Esophagus muscularis mucosa (tissue), 4 donors: Measurements from ENCODE around the gene CTNNA3. TPM values are rescaled to one million over a fixed set of nuclear protein-coding genes. Genes with fewer than 3 reads are reported as not detected.

ENCODE experiments used
- DNase-seq: peaks from one replicate; pipeline ENCODE4 v3.0.0-alpha.2; 2017; ENCODE audit errors: extremely low spot score
- H3K27ac ChIP-seq, 4 donors: fragments of 200-600 bp; sonication (generic); replicated peaks in 1 of 4; 1 replicate in 3 of 4; 2 replicates in 1 of 4; pipeline ENCODE4 v1.5.1; 2016 to 2019; ENCODE audit warnings: mild to moderate bottlenecking in 1 of 4
- H3K27me3 ChIP-seq, 4 donors: fragments of 200-600 bp; sonication (generic); one replicate each; pipeline versions ENCODE4 v1.5.1 to v1.6.0; 2016 to 2019
- H3K36me3 ChIP-seq, 4 donors: fragments of 200-600 bp; sonication (generic); one replicate each; pipeline ENCODE4 v1.5.1; 2016 to 2019
- H3K4me1 ChIP-seq, 4 donors: fragments of 200-600 bp; sonication (generic); one replicate each; pipeline ENCODE4 v1.5.1; 2016 to 2019
- H3K4me3 ChIP-seq, 4 donors: fragments of 200-600 bp; sonication (generic); 1 replicate in 2 of 4; 2 replicates in 2 of 4; pipeline ENCODE4 v1.5.1; 2016 to 2019; ENCODE audit warnings: mild to moderate bottlenecking in 4 of 4, moderate library complexity in 1 of 4
- H3K9me3 ChIP-seq, 4 donors: fragments of 200-600 bp; sonication (generic); 1 replicate in 3 of 4; 2 replicates in 1 of 4; pipeline ENCODE4 v1.5.1; 2016 to 2019
- EP300 ChIP-seq: sonication (generic); formaldehyde crosslinking; IDR thresholded peaks from one replicate; pipeline ENCODE4 v1.6.1; 2017; ENCODE audit warnings: antibody characterized with exemption
- POLR2A ChIP-seq: fragments of 450-650 bp; IDR thresholded peaks from one replicate; pipeline ENCODE4 v1.6.1; 2017; ENCODE audit warnings: antibody characterized with exemption, moderate library complexity, mild to moderate bottlenecking, low read depth
- POLR2AphosphoS5 ChIP-seq, 2 donors: sonication (generic); formaldehyde crosslinking; IDR thresholded peaks; one replicate each; pipeline ENCODE4 v1.6.1; 2017; ENCODE audit warnings: antibody characterized with exemption in 2 of 2
- WGBS: methylation state at CpG from one replicate; pipeline ENCODE4 v1.1.5; 2018; 5-methylcytosine and 5-hydroxymethylcytosine counted together
- intact Hi-C: fragments of 100-400 bp; cut with DNase I; formaldehyde crosslinking; loops from one replicate; pipeline ENCODE4 v1.15.1; 2023
- total RNA-seq, 4 donors: library from RNA; depleted of rRNA; stranded (reverse); fragments of >200 nt; gene quantifications; one replicate each; pipeline versions ENCODE4 v1.1.0 to v1.2.1, GENCODE V29; 2016
- TF ChIP-seq, protein P1 (sequence below), 3 experiments: fragments of 200-600 bp in 2 of 3; fragments of 450-650 bp in 1 of 3; sonication (generic) in 2 of 3; IDR thresholded peaks; one replicate each; pipeline ENCODE4 v1.5.1; 2017 to 2019; ENCODE audit warnings: antibody characterized with exemption in 3 of 3, mild to moderate bottlenecking in 2 of 3, moderate library complexity in 1 of 3

Gene CTNNA3
- total RNA-seq, 4 donors from 2014 or later: 5.1 to 27.8 (median 17.6) TPM

DNA sequence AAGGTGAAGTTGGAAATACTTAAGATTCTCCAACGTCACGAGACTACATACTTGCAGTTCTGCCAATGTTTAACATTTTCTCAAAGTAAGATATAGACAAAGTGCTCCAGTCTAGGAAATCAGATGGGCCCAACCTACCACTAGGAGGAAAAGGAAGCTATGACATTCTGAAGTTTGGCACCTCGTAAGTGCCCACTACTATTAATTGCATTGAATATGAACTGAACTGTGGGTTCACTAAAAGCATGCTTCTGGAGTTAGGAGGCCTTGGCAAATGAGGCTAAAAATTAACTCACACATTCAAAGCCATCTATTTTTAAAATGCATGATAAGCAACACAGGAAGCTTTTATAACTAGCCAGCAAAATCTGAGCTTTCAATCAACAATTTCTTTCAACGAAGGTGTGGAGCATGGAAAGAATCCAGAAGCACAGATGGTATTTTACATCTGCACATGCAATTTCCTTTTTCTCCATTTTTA is 620.5 kb downstream of the CTNNA3 start:
- 61% methylated on average over 4 of the region's 4 CpGs for WGBS
- Histone ChIP-seq H3K4me3 (no peak overlapping the region), H3K27me3 (no peaks in the 10 kb centered on the region), H3K4me1 (peaks cover 0 to 7% (median 0%) of the 10 kb centered on the region in 4 donors), H3K36me3 (no peaks in the 10 kb centered on the region), H3K27ac (no peak overlapping the region), H3K9me3 (no peaks in the 10 kb centered on the region)
- DNase-seq: no peak
- TF ChIP-seq POLR2AphosphoS5 (IDR thresholded peaks at IDR 0.05) (no peak), EP300 (no peak), POLR2A (no peak)
- TF ChIP-seq, protein P1, sequence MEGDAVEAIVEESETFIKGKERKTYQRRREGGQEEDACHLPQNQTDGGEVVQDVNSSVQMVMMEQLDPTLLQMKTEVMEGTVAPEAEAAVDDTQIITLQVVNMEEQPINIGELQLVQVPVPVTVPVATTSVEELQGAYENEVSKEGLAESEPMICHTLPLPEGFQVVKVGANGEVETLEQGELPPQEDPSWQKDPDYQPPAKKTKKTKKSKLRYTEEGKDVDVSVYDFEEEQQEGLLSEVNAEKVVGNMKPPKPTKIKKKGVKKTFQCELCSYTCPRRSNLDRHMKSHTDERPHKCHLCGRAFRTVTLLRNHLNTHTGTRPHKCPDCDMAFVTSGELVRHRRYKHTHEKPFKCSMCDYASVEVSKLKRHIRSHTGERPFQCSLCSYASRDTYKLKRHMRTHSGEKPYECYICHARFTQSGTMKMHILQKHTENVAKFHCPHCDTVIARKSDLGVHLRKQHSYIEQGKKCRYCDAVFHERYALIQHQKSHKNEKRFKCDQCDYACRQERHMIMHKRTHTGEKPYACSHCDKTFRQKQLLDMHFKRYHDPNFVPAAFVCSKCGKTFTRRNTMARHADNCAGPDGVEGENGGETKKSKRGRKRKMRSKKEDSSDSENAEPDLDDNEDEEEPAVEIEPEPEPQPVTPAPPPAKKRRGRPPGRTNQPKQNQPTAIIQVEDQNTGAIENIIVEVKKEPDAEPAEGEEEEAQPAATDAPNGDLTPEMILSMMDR (IDR thresholded peaks at IDR 0.05): no peak
- intact Hi-C loops: no loop called here

DNA sequence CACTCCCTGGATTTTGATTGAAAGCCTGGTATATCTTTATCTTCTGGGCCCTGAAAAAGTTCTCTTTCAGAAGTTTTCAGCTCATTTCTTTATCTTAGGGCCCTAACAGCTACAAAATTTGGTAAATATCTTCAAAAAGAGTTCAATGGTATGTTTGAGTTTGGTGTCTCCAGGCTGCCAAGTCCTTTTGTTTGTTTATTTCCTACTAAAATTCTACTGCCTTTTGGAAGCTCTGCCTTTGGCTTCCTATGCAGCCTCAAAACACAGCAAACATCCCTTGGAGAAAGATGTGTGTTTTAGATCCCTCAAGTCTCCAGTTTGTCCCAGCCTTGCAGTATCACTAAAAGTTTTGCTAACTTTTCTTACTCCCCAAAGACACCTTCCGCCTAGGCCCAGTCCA is 623.3 kb downstream of the CTNNA3 start:
- H3K4me1 ChIP-seq: peaks cover 0 to 7% (median 0%) of the 10 kb centered on the region in 4 donors
- H3K27me3 ChIP-seq: no peaks in the 10 kb centered on the region
- no peak for DNase-seq
- H3K9me3 ChIP-seq: no peaks in the 10 kb centered on the region
- TF ChIP-seq POLR2A (no peak), POLR2AphosphoS5 (IDR thresholded peaks at IDR 0.05) (no peak), EP300 (no peak)
- TF ChIP-seq, protein P1 (IDR thresholded peaks at IDR 0.05): no peak
- no peak overlapping the region for H3K27ac ChIP-seq
- H3K4me3 ChIP-seq: no peak overlapping the region
- H3K36me3 ChIP-seq: no peaks in the 10 kb centered on the region
- WGBS: 100% methylated on average over 1 of the region's 1 CpG
- intact Hi-C loops: no loop called here

DNA sequence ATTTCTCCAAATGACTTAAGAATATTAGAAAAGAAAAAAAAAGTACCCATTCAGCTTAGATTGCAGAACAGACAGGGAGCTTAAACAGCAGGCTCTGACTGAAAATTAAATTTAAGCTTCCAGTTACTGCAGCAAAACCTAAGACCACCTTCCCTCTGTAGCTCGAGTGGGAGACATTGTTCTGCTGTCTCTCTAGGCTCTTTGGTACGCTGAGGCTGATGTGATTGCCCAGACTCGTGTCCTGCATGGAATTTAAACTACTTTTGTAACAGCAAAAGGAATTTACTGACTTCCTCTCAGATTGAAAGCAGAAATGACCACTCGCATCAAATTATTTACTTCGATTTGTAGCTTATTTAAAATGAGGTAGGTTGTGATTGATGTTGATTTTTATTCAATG is 645.6 kb downstream of the CTNNA3 start:
- intact Hi-C loops: no loop called here
- no peak for TF ChIP-seq EP300
- no peak for TF ChIP-seq POLR2AphosphoS5 (IDR thresholded peaks at IDR 0.05)
- TF ChIP-seq, protein P1 (IDR thresholded peaks at IDR 0.05): no peak
- TF ChIP-seq POLR2A: no peak
- H3K27me3 ChIP-seq: no peaks in the 10 kb centered on the region
- 66% methylated on average over 5 of the region's 5 CpGs for WGBS
- no peaks in the 10 kb centered on the region for H3K4me1 ChIP-seq
- no peak overlapping the region for H3K4me3 ChIP-seq
- no peak for DNase-seq
- H3K9me3 ChIP-seq: no peaks in the 10 kb centered on the region
- no peaks in the 10 kb centered on the region for H3K36me3 ChIP-seq
- H3K27ac ChIP-seq: no peak overlapping the region

DNA sequence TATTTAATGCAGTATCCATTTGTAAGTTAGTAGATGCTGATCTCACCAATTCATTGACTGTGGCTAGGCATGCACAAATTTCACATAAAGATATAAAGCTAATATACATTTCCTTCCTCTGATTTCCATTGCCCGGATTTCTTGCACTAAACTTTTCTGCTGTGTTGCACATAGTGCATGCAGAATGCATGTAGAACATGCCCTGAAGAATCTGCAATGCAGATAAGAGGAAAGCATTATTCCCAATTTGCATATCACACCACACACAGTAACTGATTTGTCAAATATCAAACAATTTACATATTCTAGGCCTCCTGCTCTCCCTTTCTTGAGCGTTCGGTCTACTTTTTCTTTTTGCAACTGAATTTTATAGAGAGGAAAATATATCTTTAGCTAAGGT is 646.0 kb downstream of the CTNNA3 start:
- H3K36me3 ChIP-seq: no peaks in the 10 kb centered on the region
- intact Hi-C loops: no loop called here
- DNase-seq: no peak
- H3K27me3 ChIP-seq: no peaks in the 10 kb centered on the region
- H3K4me3 ChIP-seq: no peak overlapping the region
- WGBS: 85% methylated on average over 3 of the region's 3 CpGs
- no peaks in the 10 kb centered on the region for H3K9me3 ChIP-seq
- TF ChIP-seq POLR2A (no peak), POLR2AphosphoS5 (IDR thresholded peaks at IDR 0.05) (no peak), EP300 (no peak)
- TF ChIP-seq, protein P1 (IDR thresholded peaks at IDR 0.05): no peak
- H3K4me1 ChIP-seq: no peaks in the 10 kb centered on the region
- no peak overlapping the region for H3K27ac ChIP-seq

DNA sequence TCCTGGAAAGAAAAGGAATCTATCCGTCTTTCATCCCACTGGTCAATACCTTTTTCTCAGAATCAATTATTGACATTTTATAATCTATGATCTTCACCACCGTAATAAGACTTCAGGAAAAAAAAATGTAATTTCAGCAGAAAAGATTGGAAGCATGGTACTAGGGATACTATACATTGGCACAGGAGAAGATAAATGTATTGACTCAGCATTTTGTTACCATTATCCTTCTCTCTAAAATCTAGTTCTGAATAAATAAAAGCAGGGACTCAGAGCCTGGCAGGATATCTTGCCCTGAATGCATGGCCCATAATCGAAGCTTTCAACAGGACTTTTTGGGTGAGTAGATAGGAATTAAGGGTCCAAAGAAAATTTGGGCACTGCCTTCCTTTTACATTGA is 649.5 kb downstream of the CTNNA3 start:
- DNase-seq: no peak
- no peaks in the 10 kb centered on the region for H3K27me3 ChIP-seq
- H3K4me3 ChIP-seq: no peak overlapping the region
- no peaks in the 10 kb centered on the region for H3K36me3 ChIP-seq
- H3K4me1 ChIP-seq: no peaks in the 10 kb centered on the region
- H3K27ac ChIP-seq: no peak overlapping the region
- H3K9me3 ChIP-seq: no peaks in the 10 kb centered on the region
- TF ChIP-seq POLR2A: no peak
- TF ChIP-seq POLR2AphosphoS5 (IDR thresholded peaks at IDR 0.05): no peak
- no peak for TF ChIP-seq EP300
- TF ChIP-seq, protein P1 (IDR thresholded peaks at IDR 0.05): no peak
- WGBS: 91% methylated on average over 3 of the region's 3 CpGs
- intact Hi-C loops: no loop called here
